Measurements from ENCODE around the gene VPS9D1.

DNA sequence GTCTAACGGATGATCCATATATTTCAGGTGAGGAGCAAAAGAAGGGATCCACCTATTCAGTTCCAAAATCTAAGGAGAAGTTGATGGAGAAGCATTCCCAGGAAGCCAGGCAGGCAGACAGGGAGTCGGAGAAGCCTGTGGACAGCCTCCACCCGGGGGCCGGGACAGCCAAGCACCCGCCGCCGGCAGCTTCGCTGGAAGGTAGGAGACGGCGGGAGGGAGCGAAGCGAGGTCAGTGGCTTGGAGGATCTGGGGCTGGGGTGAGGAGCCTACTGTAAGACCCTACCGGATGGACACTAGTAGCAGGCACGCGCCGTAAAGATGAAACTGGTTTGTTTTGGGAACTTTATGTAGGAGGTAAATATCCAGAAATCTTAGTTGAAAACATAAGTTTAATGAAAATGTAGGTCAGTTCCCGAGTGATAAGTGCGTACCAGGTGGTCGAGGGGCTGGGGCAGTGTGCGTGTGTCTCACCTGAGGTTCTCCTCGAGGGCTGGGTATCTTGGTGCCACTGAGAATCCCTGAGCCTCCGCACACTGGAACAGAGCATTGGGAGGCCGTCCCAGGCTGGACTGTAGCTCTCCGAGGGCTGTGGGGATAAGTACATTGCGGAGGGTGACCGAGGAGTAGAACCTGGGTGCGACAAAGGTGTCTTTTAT lies 62.3 kb downstream of the VPS9D1 start:
- TF ChIP-seq, protein P1, sequence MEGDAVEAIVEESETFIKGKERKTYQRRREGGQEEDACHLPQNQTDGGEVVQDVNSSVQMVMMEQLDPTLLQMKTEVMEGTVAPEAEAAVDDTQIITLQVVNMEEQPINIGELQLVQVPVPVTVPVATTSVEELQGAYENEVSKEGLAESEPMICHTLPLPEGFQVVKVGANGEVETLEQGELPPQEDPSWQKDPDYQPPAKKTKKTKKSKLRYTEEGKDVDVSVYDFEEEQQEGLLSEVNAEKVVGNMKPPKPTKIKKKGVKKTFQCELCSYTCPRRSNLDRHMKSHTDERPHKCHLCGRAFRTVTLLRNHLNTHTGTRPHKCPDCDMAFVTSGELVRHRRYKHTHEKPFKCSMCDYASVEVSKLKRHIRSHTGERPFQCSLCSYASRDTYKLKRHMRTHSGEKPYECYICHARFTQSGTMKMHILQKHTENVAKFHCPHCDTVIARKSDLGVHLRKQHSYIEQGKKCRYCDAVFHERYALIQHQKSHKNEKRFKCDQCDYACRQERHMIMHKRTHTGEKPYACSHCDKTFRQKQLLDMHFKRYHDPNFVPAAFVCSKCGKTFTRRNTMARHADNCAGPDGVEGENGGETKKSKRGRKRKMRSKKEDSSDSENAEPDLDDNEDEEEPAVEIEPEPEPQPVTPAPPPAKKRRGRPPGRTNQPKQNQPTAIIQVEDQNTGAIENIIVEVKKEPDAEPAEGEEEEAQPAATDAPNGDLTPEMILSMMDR (IDR thresholded peaks at IDR 0.05): no peak
- TF ChIP-seq EP300 (IDR thresholded peaks at IDR 0.05) (no peak), POLR2A (IDR thresholded peaks at IDR 0.05) (no peak)

Measured in ovary (tissue), 3 donors.